Stimulated activated CD4-positive, alpha-beta T cell treated with anti-CD3 and anti-CD28 coated beads, TNF-alpha, amount 100 ng/mL, for 24 hours (primary cell): ENCODE data around the gene CXCR5.
"Not testable (repeated sequence)": the region's sequence is repeated elsewhere in the genome, so short reads cannot be mapped to it uniquely, and the experiment has no call there.

Experiments
- DNase-seq, 3 experiments: peaks; one replicate each; pipeline ENCODE4 v3.0.0-alpha.2; 2020; ENCODE audit warnings: low read depth in 3 of 3

CXCR5 gene, protein sequence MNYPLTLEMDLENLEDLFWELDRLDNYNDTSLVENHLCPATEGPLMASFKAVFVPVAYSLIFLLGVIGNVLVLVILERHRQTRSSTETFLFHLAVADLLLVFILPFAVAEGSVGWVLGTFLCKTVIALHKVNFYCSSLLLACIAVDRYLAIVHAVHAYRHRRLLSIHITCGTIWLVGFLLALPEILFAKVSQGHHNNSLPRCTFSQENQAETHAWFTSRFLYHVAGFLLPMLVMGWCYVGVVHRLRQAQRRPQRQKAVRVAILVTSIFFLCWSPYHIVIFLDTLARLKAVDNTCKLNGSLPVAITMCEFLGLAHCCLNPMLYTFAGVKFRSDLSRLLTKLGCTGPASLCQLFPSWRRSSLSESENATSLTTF

GRCh38 chr11:118883368-118884071, at the start of gene CXCR5:
Gene CXCR5, plus strand, starts transcription at chr11:118883892. Its CDS starts 50 bp downstream, at chr11:118883942.
- peak in 1 of 3 experiments; percentile 69 for DNase-seq

DNA sequence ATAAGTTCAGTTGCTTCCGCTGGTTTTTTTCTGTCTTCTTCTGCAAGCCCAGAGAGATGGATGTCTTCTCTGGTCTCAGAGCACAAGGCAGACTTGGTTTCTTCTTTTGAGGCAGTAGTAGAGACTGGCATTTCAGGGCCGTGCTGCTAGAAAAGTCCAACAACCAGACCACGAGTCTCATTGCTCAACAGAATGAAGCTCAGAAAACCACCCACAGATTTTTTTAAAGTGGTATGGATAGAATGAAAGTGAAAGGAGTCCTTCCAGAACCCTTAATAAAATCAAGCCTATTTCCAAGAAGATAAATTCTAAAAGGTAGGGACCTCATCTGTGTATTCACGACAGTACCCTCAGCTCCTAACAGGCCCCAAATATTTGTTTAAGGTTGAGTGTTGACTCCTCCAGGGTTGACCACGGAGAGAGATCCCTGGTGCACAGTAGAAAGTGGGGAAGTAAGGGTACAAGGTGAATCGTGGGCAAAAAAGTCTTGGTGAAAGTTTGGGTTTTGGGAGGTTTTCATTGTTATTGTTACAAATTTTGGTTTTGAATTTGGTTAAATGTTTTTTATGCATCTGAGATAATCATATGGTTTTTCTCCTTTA, 49.2 kb upstream of the CXCR5 start:
- no peak for DNase-seq

DNA sequence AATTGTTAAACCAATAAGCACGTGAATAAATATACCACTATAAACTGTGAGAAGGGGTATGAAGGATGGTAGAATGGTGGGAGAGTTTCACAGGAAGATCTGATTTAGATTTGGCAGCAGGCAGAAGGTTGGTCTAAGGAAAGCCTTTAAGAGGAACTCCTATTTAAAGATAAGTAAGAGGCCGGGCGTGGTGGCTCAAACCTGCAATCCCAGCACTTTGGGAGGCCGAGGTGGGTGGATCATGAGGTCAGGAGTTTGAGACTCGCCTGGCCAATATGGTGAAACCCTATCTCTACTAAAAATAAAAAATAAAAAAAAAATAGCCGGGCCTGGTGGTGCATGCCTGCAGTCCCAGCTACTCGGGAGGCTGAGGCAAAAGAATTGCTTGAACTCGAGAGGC, 45.8 kb upstream of the CXCR5 start:
- no peak for DNase-seq

DNA sequence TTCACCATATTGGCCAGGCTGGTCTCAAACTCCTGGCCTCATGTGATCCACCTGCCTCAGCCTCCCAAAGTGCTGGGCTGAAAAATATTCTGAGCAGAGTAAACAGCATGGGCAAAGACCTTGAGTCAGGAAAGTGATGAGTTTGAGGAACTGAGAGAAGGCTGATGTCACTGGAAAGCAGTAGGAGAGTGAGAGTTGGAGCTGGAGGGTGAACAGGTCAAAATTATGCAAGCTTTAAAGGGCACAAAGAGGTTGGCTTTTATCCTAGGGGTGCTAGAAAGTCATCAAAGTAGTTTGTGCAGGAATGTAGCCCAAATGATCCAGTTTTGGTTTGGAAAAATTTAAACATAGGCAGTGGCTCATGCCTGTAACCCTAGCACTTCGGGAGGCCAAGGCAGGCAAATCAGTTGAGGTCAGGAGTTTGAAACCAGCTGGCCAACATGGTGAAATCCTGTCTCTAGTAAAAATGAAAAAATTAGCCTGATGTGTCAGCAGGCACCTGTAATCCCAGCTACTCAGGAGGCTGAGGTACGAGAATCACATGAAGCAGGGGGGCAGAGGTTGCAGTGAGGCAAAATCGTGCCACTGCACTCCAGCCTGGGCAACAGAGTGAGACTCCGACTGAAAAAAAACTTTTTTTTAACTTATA, 44.7 kb upstream of the CXCR5 start:
- DNase-seq: no peak

DNA sequence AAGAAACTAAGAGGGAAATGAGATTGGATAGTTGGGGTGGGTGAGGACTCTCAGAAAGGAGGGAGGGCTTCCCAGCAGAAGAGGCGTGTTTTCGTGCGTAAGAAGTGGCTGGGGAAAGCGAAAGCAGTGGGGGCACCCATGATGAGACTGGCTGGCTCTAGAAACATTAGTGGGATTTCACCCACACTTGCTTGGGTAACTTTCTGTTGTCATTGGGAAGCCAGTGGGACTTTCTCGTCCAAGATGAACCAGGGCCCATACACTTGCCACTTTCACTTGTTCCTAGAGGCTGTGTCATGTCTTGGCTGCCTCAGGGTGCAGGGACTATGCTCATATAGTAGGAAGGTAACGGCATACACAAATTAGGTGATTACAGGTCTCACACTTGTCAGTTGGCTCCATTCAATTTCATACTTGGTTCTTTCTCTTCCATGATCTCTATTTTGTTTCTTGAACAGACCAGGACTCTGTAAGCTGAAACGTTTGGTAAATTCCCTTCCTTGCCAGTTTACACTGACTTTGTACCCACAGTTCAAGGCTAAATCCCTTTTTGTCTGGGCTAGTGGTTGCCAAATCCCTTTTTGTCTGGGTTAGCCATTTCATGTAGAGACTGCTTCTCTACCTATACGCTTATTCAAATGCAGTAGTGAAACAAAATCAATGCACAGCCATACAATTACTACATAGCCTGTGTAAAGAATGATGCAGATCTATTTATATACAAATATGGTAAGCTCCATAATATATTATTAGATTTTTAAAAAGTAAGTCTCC, 42.0 kb upstream of the CXCR5 start:
- DNase-seq: peak in 2 of 3 experiments; percentile 28 to 44

GRCh38 chr11:118842369-118842768, 41.3 kb upstream of the CXCR5 start:
- DNase-seq: no peak

DNA sequence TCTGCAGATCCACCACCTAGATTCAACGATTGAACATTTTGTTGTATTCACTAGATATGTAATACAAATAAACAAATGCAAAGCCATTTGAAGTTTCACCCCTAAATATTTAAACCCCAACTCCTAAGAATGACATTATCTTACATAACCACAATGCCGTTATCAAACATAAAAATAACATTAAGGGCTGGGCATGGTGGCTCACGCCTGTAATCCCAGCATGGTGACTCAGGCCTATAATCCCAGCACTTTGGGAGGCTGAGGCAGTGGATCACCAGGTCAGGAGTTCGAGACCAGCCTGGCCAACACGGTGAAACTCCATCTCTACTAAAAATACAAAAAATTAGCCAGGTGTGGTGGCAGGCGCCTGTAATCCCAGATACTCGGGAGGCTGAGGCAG, 40.8 kb upstream of the CXCR5 start:
- not testable (repeated sequence) for DNase-seq

DNA sequence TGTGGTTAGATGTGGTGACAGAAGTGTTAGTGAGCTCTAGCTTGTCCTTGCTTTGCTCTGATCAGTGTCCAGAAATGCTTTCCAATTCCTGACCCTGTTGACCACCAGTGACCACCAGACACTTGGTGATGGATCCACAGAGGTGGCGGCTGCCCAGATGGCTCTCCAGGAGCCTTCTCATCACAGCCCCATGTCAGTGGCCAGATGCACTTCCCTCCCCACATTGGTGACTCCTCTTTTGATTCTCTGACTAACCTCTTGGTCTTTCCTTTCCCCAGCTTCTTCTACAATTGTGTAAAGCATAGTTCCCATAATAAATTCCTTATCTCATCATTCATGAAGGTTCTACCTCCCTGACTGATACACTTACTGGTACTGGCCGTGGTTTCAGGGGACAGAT, 40.1 kb upstream of the CXCR5 start:
- no peak for DNase-seq

DNA sequence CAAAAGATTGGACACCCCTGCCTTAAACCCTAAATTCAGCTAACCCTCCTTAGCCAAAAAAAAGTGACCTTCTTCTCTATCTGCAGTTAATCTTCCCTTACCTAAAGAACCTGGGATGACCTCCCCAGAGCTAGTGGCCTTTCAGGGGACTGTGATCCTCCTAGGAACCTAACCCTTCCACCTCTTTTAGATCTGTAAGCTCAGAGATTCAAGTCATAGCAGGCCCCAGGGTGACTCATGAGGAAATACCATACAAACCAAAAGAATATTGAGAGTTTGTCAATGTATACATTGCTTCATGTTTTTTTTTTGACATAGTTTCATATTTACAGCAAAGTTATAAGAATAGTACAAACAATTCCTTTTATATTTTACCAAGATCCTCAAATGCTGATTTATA, 38.3 kb upstream of the CXCR5 start:
- DNase-seq: no peak

- no peak for DNase-seq
Observed at GRCh38 chr11:118846181-118846935, 37.3 kb upstream of the CXCR5 start.

DNA sequence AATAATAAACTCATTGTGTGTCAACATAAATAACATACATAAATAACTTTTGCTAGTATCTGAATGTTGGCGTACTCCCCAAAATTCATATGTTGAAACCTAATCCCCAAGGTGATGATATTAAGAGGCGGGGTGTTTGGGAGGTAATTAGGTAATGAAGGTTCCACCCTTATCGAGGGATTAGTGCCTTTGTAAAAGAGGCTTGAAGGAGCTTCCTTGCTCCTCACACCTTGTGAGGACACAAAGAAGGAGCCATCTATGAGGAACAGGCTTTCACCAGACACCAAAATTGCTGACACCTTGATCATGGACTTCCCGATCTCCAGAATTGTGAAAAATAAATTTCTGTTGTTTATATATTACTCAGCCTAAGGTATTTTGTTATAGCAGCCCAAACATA, 33.9 kb upstream of the CXCR5 start:
- no peak for DNase-seq

- DNase-seq: no peak
Observed at GRCh38 chr11:118851970-118852369, 31.7 kb upstream of the CXCR5 start.

GRCh38 chr11:118853678-118854077, 30.0 kb upstream of the CXCR5 start:
- DNase-seq: no peak

DNA sequence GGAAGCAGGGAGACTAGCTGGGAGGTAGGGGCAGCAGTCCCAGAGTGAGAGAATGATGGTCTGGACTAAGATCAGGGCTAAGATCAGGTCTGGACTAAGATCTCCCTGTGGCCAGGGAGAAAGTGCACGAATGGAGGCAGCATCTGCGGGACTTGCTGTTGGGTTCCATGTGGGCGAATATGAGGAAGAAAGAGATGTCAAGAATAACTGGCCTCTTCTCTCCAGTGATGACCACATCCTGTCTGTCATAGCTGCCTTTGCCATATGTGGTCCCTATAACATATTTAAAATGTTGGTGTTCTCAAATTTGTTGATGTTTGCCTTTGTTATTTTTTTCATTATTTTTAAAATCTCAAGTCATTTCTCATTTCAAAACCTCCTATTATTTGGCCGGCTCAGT, 27.4 kb upstream of the CXCR5 start:
- DNase-seq: no peak

GRCh38 chr11:118857385-118857784, 26.3 kb upstream of the CXCR5 start:
- no peak for DNase-seq

DNA sequence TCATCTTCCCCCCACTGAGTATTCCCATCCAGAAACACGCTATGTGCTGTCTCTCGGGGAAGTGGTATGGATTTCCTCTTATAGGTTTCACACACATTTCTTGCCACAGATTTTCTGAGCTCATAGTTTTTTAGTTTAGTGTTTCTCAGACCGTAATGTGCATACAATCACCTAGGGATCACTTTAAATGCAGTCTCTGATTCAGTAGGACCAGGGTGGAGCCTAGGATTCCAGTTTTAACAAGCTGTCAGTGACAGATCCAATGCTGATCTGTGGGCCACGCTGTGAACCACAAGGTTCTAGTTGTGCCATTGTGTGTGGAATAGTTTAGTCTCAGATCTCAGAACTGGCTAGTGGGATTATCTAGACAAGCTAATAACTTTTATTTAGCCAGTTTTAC, 23.7 kb upstream of the CXCR5 start:
- no peak for DNase-seq

- no peak for DNase-seq
Observed at GRCh38 chr11:118868659-118869058, 15.0 kb upstream of the CXCR5 start.

DNA sequence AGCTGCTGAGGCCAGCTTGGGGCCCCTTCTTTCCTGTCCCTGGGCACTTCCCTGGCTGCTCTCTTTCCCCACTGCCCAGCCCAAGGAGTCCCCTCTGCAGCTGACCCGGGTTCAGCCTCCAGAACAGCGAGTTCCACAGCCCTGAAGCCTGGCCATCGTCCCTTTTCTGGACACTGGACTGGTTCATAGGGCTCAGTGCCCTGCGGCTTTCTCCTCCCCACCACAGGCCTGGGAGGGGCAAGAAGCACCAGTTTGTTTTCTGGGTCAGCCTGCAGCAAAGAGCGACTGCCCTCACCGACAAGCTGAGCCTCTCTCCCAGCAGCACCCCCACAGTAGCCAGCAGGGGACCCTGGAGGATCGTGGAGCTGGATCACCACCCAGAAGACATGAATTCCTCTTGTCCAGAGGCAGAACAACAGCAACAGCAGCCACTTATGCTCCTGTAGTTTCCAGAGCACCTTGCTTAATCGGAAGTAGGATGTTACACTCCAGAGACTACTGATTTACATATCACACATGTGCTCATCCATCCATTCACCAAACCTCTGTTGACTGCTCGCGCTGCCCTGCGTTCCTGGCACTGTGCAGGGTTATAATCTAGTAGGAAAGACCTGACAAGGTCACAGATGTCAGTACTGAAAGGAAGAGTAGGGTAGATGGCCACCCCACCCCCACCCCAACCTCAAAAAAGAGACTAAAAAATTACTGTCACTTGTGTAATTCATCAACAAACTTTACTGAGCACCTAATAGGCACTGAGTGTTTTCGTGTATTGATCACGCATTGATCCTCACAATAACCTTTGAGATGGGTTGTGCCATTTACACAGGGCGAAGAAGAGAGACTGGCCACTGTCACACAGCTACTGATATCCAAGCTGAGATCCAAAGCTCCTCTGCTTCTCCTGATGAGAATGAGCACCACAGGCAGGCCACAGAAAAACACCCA, 13.0 kb upstream of the CXCR5 start:
- DNase-seq: no peak

GRCh38 chr11:118872403-118872821, 11.3 kb upstream of the CXCR5 start:
- DNase-seq: peak in 1 of 3 experiments; percentile 72

DNA sequence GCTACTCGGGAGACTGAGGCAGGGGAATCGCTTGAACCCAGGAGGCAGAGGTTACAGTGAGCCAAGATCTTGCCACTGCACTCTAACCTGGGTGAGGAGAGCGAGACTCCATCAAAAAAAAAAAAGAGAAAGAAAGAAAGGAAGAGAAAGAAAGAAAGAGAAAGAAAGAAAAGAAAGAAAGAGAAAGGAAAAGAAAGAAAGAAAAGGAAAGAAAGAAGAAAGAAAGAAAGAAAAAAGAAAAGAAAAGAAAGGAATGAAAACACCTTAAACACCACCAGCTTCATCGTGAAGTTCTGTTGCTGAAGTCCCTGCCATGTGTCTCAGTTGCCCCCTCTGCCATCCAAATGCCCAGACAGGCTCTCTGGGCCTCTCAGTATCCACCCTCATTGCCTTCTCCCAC, 9.9 kb upstream of the CXCR5 start:
- no peak for DNase-seq
